ENCODE results near the gene FTSJ1.

DNA sequence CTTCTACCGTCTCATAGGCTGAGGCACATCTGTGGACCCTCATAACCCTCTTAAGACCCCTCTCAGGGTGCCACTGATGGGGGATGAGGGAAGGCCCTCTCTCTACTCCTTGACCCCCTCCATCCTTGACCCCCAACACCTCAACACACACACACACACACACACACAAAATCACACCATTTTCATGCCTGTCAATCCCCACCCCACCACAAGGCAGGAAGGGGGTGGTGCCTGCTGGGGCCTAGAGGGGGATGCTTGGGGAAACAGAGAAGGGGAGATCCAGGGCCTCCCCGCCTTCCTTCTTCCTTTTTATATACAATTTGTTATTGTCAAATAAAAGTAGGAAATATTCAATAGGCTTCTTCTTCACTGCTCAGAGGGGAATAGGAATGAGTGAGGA, 44.5 kb downstream of the FTSJ1 start:
- TF ChIP-seq, protein P1, sequence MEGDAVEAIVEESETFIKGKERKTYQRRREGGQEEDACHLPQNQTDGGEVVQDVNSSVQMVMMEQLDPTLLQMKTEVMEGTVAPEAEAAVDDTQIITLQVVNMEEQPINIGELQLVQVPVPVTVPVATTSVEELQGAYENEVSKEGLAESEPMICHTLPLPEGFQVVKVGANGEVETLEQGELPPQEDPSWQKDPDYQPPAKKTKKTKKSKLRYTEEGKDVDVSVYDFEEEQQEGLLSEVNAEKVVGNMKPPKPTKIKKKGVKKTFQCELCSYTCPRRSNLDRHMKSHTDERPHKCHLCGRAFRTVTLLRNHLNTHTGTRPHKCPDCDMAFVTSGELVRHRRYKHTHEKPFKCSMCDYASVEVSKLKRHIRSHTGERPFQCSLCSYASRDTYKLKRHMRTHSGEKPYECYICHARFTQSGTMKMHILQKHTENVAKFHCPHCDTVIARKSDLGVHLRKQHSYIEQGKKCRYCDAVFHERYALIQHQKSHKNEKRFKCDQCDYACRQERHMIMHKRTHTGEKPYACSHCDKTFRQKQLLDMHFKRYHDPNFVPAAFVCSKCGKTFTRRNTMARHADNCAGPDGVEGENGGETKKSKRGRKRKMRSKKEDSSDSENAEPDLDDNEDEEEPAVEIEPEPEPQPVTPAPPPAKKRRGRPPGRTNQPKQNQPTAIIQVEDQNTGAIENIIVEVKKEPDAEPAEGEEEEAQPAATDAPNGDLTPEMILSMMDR (IDR thresholded peaks at IDR 0.05) = no peak
- no peak for TF ChIP-seq POLR2A (IDR thresholded peaks at IDR 0.05)

Measured in ovary (tissue), 3 donors.